ENCODE results near the gene MAP3K8. TPM values are rescaled to one million over a fixed set of nuclear protein-coding genes. Genes with fewer than 3 reads are reported as not detected.
"Not testable (repeated sequence)": the region's sequence is repeated elsewhere in the genome, so short reads cannot be mapped to it uniquely, and the experiment has no call there.

The MAP3K8 gene
- total RNA-seq, 6 experiments from 2014 or later: 3.1 to 21.9 (median 6.1) TPM

DNA sequence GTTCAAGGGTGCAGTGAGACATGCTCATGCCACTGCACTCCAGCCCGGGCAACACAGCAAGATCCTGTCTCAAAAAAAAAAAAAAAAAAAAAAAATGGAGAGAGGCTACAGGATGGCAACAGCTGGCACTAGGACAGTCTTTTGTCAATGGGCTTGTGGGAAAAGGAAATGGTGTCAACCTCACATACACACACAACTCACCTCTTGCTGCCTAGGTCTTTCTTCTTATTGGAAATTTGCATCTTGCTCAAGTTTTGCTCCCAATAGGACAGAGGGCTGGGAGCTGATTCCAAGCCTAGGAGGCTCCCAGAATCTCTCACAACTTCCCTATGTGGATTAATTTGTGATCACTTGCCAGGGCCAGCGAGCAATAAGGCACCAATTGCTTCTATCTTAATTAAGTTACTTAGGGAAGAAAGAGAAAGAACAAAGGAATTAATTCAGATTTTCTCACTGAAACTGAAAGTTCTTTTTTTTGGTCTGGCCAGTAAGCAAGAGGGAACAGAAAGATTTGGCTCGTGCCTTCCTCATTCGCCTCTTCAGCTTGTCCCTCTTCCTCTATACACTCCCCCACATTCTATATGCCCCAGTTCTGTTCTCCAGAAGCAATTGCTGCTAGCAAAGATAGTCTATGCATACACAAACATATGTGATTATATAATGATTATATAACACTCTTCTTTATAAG, 33.8 kb downstream of the MAP3K8 start:
- DNase-seq (no peak), ATAC-seq (peak in 3 of 4 donors; percentile 30 to 67 (median 36))
- H3K27me3 ChIP-seq: no peaks in the 10 kb centered on the region
- intact Hi-C loops (cut with DNase I): no loop called here
- no peak overlapping the region for H3K4me3 ChIP-seq
- TF ChIP-seq POLR2A (IDR thresholded peaks at IDR 0.05): no peak
- TF ChIP-seq, protein P1, sequence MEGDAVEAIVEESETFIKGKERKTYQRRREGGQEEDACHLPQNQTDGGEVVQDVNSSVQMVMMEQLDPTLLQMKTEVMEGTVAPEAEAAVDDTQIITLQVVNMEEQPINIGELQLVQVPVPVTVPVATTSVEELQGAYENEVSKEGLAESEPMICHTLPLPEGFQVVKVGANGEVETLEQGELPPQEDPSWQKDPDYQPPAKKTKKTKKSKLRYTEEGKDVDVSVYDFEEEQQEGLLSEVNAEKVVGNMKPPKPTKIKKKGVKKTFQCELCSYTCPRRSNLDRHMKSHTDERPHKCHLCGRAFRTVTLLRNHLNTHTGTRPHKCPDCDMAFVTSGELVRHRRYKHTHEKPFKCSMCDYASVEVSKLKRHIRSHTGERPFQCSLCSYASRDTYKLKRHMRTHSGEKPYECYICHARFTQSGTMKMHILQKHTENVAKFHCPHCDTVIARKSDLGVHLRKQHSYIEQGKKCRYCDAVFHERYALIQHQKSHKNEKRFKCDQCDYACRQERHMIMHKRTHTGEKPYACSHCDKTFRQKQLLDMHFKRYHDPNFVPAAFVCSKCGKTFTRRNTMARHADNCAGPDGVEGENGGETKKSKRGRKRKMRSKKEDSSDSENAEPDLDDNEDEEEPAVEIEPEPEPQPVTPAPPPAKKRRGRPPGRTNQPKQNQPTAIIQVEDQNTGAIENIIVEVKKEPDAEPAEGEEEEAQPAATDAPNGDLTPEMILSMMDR (IDR thresholded peaks at IDR 0.05): no peak
- no peaks in the 10 kb centered on the region for H3K36me3 ChIP-seq
- no peaks in the 10 kb centered on the region for H3K4me1 ChIP-seq
- 61% methylated on average over 4 of the region's 4 CpGs for WGBS (ENCODE audit: insufficient coverage, low coverage, low lambda C conversion rate, missing lambda C conversion rate)
- no peaks in the 10 kb centered on the region for H3K9me3 ChIP-seq
- H3K27ac ChIP-seq: no peak overlapping the region

DNA sequence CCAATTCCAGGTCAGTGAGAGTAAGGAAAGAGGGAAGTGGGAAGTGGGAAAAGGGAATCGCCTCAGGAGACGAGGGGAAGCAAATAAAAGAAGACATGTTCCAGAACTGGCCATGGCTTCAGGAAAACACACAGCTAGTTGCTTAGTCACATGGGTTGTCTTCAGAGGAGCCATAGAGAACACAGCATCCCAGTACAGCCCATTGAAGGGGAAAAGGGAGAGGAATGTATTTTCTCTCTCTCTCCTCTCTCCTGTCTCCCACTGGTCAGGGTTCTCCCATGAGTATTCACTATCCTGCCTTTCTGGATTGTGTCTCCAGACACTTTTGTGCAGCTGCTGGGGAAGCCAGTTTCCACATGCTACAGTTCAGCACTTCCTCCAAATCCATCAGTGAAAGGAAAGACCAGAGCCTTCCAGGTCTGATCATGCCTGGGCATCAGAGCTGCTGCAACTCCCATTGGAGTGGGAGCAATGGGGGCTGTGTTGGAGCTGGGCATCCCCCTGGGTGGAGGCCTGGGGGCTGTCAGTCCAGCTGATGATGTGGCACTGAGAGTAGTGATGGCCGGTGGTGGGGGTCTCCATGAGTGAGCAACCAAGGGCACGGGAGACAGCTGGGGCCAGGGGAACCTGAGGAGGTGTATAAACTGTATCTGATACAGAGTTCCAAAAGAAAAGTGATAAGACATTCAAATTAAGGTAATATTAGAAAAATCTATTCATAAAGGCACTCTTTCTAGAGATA, 38.6 kb downstream of the MAP3K8 start:
- Histone ChIP-seq H3K9me3 (no peaks in the 10 kb centered on the region), H3K36me3 (no peaks in the 10 kb centered on the region), H3K27ac (no peak overlapping the region), H3K27me3 (no peaks in the 10 kb centered on the region), H3K4me3 (no peak overlapping the region), H3K4me1 (no peaks in the 10 kb centered on the region)
- intact Hi-C loops (cut with DNase I): no loop called here
- 73% methylated on average over 4 of the region's 4 CpGs for WGBS (ENCODE audit: insufficient coverage, low coverage, low lambda C conversion rate, missing lambda C conversion rate)
- TF ChIP-seq, protein P1 (IDR thresholded peaks at IDR 0.05): no peak
- TF ChIP-seq POLR2A (IDR thresholded peaks at IDR 0.05): no peak
- ATAC-seq (no peak), DNase-seq (no peak)

DNA sequence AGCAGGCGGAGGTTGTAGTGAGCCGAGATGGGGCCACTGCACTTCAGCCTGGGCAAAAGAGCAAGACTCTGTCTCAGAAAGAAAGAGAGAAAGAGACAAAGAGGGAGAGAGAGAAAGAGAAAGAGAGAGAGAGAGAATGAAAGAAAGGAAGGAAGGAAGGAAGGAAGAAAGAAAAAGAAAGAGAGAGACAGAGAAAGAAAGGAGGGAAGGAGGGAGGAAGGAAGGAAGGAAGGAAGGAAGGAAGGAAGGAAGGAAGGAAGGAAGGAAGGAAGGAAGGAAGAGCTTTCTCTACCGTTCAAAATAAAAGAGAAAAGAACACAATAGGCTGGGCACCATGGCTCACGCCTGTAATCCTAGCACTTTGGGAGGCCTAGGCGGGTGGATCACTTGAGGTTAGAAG, 41.5 kb downstream of the MAP3K8 start:
- intact Hi-C loops (cut with DNase I); H3K4me3 ChIP-seq; H3K36me3 ChIP-seq; H3K4me1 ChIP-seq; H3K27me3 ChIP-seq; DNase-seq; H3K27ac ChIP-seq; H3K9me3 ChIP-seq; ATAC-seq: not testable (repeated sequence)
- WGBS (ENCODE audit: insufficient coverage, low coverage, low lambda C conversion rate, missing lambda C conversion rate): 69% methylated on average over 5 of the region's 5 CpGs

DNA sequence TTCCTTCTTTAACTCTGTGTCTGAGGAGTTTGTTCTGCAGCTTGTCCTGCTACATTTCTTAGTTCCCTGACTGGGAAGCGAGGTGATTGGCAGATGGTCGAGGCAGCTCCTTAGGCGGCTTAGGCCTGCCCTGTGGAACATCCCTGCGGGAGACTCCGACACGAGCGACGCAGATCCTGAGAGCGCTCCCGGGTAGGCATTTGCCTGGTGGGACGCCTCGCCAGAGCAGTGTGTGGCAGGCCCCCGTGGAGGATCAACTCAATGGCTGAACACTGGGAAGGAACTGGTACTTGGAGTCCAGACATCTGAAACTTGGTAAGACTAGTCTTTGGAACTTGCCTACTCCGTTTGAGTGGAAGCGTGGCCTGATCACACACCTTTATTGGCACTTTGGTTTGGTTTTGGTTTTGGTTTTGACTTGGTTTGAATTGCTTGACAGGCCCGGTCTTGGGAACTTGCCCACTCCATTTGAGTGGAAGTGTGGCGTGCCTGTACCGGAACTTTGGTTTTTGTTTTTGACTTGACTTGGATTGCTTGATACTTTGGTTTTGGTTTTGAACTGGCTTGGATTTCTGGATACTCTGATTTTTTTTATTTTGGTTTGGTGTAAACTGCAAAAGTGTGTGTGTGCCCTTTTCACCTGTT, 42.6 kb downstream of the MAP3K8 start:
- Histone ChIP-seq H3K4me1 (no peaks in the 10 kb centered on the region), H3K27ac (no peak overlapping the region), H3K27me3 (no peaks in the 10 kb centered on the region), H3K4me3 (no peak overlapping the region), H3K9me3 (no peaks in the 10 kb centered on the region), H3K36me3 (no peaks in the 10 kb centered on the region)
- intact Hi-C loops (cut with DNase I): no loop called here
- WGBS (ENCODE audit: insufficient coverage, low coverage, low lambda C conversion rate, missing lambda C conversion rate): 86% methylated on average over 5 of the region's 18 CpGs
- TF ChIP-seq POLR2A (IDR thresholded peaks at IDR 0.05): no peak
- TF ChIP-seq, protein P1 (IDR thresholded peaks at IDR 0.05): no peak
- no peak for DNase-seq
- ATAC-seq: no peak

DNA sequence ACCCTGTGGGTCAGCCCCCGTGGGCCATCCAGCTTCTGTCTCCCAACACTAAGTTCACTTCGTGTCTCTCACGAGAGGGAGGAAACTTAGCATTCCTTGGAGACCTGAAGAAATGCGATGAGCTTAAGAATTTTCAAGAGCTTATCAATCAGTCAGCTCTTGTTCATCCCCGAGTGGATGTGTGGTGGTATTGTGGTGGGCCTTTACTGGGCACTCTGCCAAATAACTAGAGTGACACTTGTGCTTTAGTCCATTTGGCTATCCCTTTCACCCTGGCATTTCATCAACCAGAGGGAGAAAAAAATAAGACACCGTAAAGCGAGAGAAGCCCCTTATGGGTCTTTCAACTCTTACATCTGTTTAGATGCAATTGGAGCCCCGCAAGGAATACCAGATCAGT, 45.5 kb downstream of the MAP3K8 start:
- H3K4me3 ChIP-seq; H3K27me3 ChIP-seq; DNase-seq; ATAC-seq; H3K36me3 ChIP-seq; intact Hi-C loops (cut with DNase I); H3K4me1 ChIP-seq; H3K9me3 ChIP-seq; H3K27ac ChIP-seq: not testable (repeated sequence)
- WGBS (ENCODE audit: insufficient coverage, low coverage, low lambda C conversion rate, missing lambda C conversion rate): 74% methylated on average over 8 of the region's 8 CpGs
